H1 (cell line): ENCODE results near the gene C16orf95. TPM values are rescaled to one million over a fixed set of nuclear protein-coding genes. Genes with fewer than 3 reads are reported as not detected.

Experiments used
- CTCF ChIA-PET: fragments of 300-600 bp; sonication (Branson Sonifier 250); formaldehyde crosslinking; loops from one replicate; lab custom pipeline; 2021; ENCODE audit not compliant: partially characterized antibody; lab: Charles Lee
- POLR2A ChIA-PET: fragments of 300-600 bp; sonication (Branson Sonifier 250); formaldehyde crosslinking; loops from one replicate; lab custom pipeline; 2021; ENCODE audit warnings: inconsistent platforms; ENCODE audit not compliant: partially characterized antibody; lab: Charles Lee
- DNase-seq, 2 experiments: peaks; one replicate each; pipeline versions ENCODE4 v3.0.0 to v3.0.0-alpha.2; 2010 to 2022; ENCODE audit warnings: low spot score in 2 of 2, low read depth in 1 of 2, mixed read lengths in 1 of 2
- FAIRE-seq: peaks from 2 replicates; lab custom pipeline; 2011; peaks lifted over from hg19 to GRCh38; lab: Jason Lieb, UNC
- H2AFZ ChIP-seq: 2 replicates; pipeline ENCODE4 v1.8.1; 2012; ENCODE audit warnings: low read length, inconsistent platforms
- H2AK5ac ChIP-seq: 2 replicates; pipeline ENCODE4 v1.6.1; 2013; ENCODE audit warnings: low read depth, low read length
- H2BK120ac ChIP-seq: replicated peaks from 2 replicates; pipeline ENCODE3; 2013; ENCODE audit warnings: low read depth, low read length, inconsistent platforms
- H2BK12ac ChIP-seq: 2 replicates; pipeline ENCODE4 v1.6.1; 2013; ENCODE audit warnings: low read depth, low read length
- H2BK15ac ChIP-seq: 2 replicates; pipeline ENCODE4 v1.6.1; 2013; ENCODE audit warnings: low read length
- H2BK20ac ChIP-seq: 2 replicates; pipeline ENCODE4 v1.6.1; 2013; ENCODE audit warnings: low read length
- H2BK5ac ChIP-seq: 2 replicates; pipeline ENCODE4 v1.6.1; 2013; ENCODE audit warnings: low read depth, low read length
- H3K14ac ChIP-seq: 2 replicates; pipeline ENCODE4 v1.6.1; 2013; ENCODE audit warnings: inconsistent platforms; ENCODE audit not compliant: insufficient read length
- H3K18ac ChIP-seq: 2 replicates; pipeline ENCODE4 v1.6.1; 2013; ENCODE audit warnings: low read length; ENCODE audit errors: extremely low read depth
- H3K23ac ChIP-seq: 2 replicates; pipeline ENCODE4 v1.6.1; 2013; ENCODE audit warnings: inconsistent platforms; ENCODE audit not compliant: insufficient read length
- H3K23me2 ChIP-seq: 2 replicates; pipeline ENCODE4 v1.6.1; 2013; ENCODE audit warnings: low read depth, low read length
- H3K27ac ChIP-seq: 2 replicates; pipeline ENCODE4 v1.6.1; 2011; ENCODE audit warnings: low read depth, low read length, inconsistent platforms
- H3K27me3 ChIP-seq, 4 experiments: replicated peaks in 1 of 4; 1 replicate in 1 of 4; 2 replicates in 3 of 4; pipeline versions ENCODE4 v1.6.1 to v1.8.1; 2011 to 2013; ENCODE audit warnings: low read length in 3 of 4, mild to moderate bottlenecking in 3 of 4, inconsistent platforms in 2 of 4, mixed read lengths in 2 of 4, moderate library complexity in 1 of 4; ENCODE audit not compliant: control insufficient read depth in 3 of 4, insufficient read depth in 3 of 4; ENCODE audit errors: extremely low read depth in 1 of 4
- H3K36me3 ChIP-seq, 4 experiments: 2 replicates each; pipeline versions ENCODE4 v1.6.1 to v1.8.1; 2011 to 2013; ENCODE audit warnings: mild to moderate bottlenecking in 4 of 4, low read length in 3 of 4, moderate library complexity in 2 of 4, control low read depth in 1 of 4, inconsistent platforms in 1 of 4; ENCODE audit not compliant: insufficient read depth in 4 of 4, control insufficient read depth in 2 of 4
- H3K4ac ChIP-seq: replicated peaks from 2 replicates; pipeline ENCODE3; 2013; ENCODE audit warnings: low read length, low read depth, mixed read lengths, inconsistent platforms; ENCODE audit not compliant: insufficient read length
- H3K4me1 ChIP-seq, 4 experiments: replicated peaks in 1 of 4; 1 replicate in 1 of 4; 2 replicates in 3 of 4; pipeline versions ENCODE4 v1.6.1 to v1.8.1; 2011 to 2013; ENCODE audit warnings: low read length in 3 of 4, inconsistent platforms in 2 of 4, mixed read lengths in 1 of 4; ENCODE audit not compliant: insufficient read depth in 4 of 4, control insufficient read depth in 3 of 4
- H3K4me2 ChIP-seq, 2 experiments: 2 replicates each; pipeline versions ENCODE4 v1.6.1 to v1.8.1; 2011 to 2013; ENCODE audit warnings: low read depth in 2 of 2, low read length in 2 of 2, control low read depth in 1 of 2, inconsistent platforms in 1 of 2, mild to moderate bottlenecking in 1 of 2; ENCODE audit not compliant: insufficient read depth in 1 of 2
- H3K4me3 ChIP-seq, 4 experiments: fragments of 200-600, 300-600 bp in 1 of 4; sonication (generic), shearing (Covaris generic), sonication (Bioruptor Twin) in 1 of 4; 2 replicates each; pipeline versions ENCODE4 v1.5.1 to v1.8.1; 2011 to 2016; ENCODE audit warnings: low read length in 4 of 4, low read depth in 3 of 4, control low read depth in 2 of 4, inconsistent platforms in 2 of 4, mild to moderate bottlenecking in 2 of 4, mixed read lengths in 1 of 4, moderate library complexity in 1 of 4; ENCODE audit not compliant: insufficient read depth in 2 of 4; ENCODE audit errors: extremely low read depth in 1 of 4
- H3K56ac ChIP-seq: replicated peaks from 2 replicates; pipeline ENCODE3; 2013; ENCODE audit warnings: low read depth, mild to moderate bottlenecking, mixed read lengths, low read length, inconsistent platforms; ENCODE audit not compliant: insufficient read length
- H3K79me1 ChIP-seq: 2 replicates; pipeline ENCODE4 v1.6.1; 2013; ENCODE audit warnings: low read depth, low read length, control low read depth
- H3K79me2 ChIP-seq, 2 experiments: 2 replicates each; pipeline versions ENCODE4 v1.6.1 to v1.8.1; 2012 to 2013; ENCODE audit warnings: low read length in 2 of 2, mild to moderate bottlenecking in 2 of 2, inconsistent platforms in 1 of 2; ENCODE audit not compliant: insufficient read depth in 2 of 2, control insufficient read depth in 1 of 2
- H3K9ac ChIP-seq, 4 experiments: replicated peaks in 1 of 4; 1 replicate in 1 of 4; 2 replicates in 3 of 4; pipeline versions ENCODE4 v1.6.1 to v1.8.1; 2011 to 2013; ENCODE audit warnings: low read depth in 3 of 4, low read length in 3 of 4, control low read depth in 2 of 4, mild to moderate bottlenecking in 2 of 4, moderate library complexity in 2 of 4, inconsistent platforms in 1 of 4; ENCODE audit errors: extremely low read depth in 1 of 4
- H3K9me3 ChIP-seq, 2 experiments: 2 replicates each; pipeline versions ENCODE4 v1.6.1 to v1.8.1; 2012 to 2013; ENCODE audit warnings: mild to moderate bottlenecking in 2 of 2, moderate library complexity in 2 of 2, control low read depth in 1 of 2, inconsistent platforms in 1 of 2, low read depth in 1 of 2, low read length in 1 of 2, mixed read lengths in 1 of 2; ENCODE audit not compliant: insufficient read depth in 2 of 2
- H4K20me1 ChIP-seq, 2 experiments: replicated peaks in 1 of 2; 2 replicates each; pipeline versions ENCODE3 to v1.8.1; 2011 to 2013; ENCODE audit warnings: inconsistent platforms in 2 of 2, low read length in 2 of 2, mild to moderate bottlenecking in 1 of 2; ENCODE audit not compliant: insufficient read depth in 2 of 2, control insufficient read depth in 1 of 2
- H4K5ac ChIP-seq: 2 replicates; pipeline ENCODE4 v1.6.1; 2013; ENCODE audit warnings: low read length, low read depth, mixed read lengths, inconsistent platforms; ENCODE audit not compliant: insufficient read length
- H4K8ac ChIP-seq: 2 replicates; pipeline ENCODE4 v1.8.0; 2013; ENCODE audit warnings: mild to moderate bottlenecking, moderate library complexity, low read length, inconsistent platforms; ENCODE audit not compliant: insufficient read depth; ENCODE audit errors: extremely low read depth
- H4K91ac ChIP-seq: replicated peaks from 2 replicates; pipeline ENCODE3; 2013; ENCODE audit warnings: low read length, mixed read lengths, inconsistent platforms; ENCODE audit not compliant: insufficient read length
- BRCA1 ChIP-seq: IDR thresholded peaks from 2 replicates; pipeline ENCODE4 v1.6.1; 2012; ENCODE audit warnings: low read depth, low read length, improper control_type of control experiment
- CHD2 ChIP-seq: IDR thresholded peaks from 2 replicates; pipeline ENCODE4 v1.6.1; 2012; ENCODE audit warnings: low read length, improper control_type of control experiment
- PHF8 ChIP-seq: fragments of 200-600 bp; sonication (generic); conservative IDR thresholded peaks from 2 replicates; pipeline ENCODE4 v1.7.1; 2012; ENCODE audit warnings: low read depth, mild to moderate bottlenecking, inconsistent platforms, low read length, moderate library complexity
- POLR2A ChIP-seq, 2 experiments: IDR thresholded peaks; 1 replicate in 1 of 2; 2 replicates in 1 of 2; pipeline ENCODE4 v1.6.1; 2011; ENCODE audit warnings: low read depth in 2 of 2, low read length in 2 of 2, mild to moderate bottlenecking in 2 of 2; ENCODE audit errors: control extremely low read depth in 1 of 2
- POU5F1 ChIP-seq: IDR thresholded peaks from 2 replicates; pipeline ENCODE4 v1.6.1; 2011; ENCODE audit warnings: low read depth, mild to moderate bottlenecking, low read length, moderate library complexity
- RAD21 ChIP-seq, 2 experiments: IDR thresholded peaks in 1 of 2; conservative IDR thresholded peaks in 1 of 2; 2 replicates each; pipeline ENCODE4 v1.6.1; 2011; ENCODE audit warnings: low read depth in 2 of 2, low read length in 2 of 2, improper control_type of control experiment in 1 of 2, inconsistent platforms in 1 of 2, mild to moderate bottlenecking in 1 of 2, moderate library complexity in 1 of 2
- RFX5 ChIP-seq: IDR thresholded peaks from 2 replicates; pipeline ENCODE4 v1.6.1; 2011; ENCODE audit warnings: low read depth, low read length, improper control_type of control experiment, borderline replicate concordance
- RXRA ChIP-seq: IDR thresholded peaks from 2 replicates; pipeline ENCODE4 v1.6.1; 2011; ENCODE audit warnings: low read depth, mild to moderate bottlenecking, low read length, moderate library complexity; ENCODE audit not compliant: insufficient read depth
- SP4 ChIP-seq: IDR thresholded peaks from 2 replicates; pipeline ENCODE4 v1.6.1; 2012; ENCODE audit warnings: low read length, inconsistent platforms
- SRF ChIP-seq: IDR thresholded peaks from 2 replicates; pipeline ENCODE4 v1.6.1; 2011; ENCODE audit warnings: mild to moderate bottlenecking, low read depth, low read length, moderate library complexity
- TBP ChIP-seq: IDR thresholded peaks from 2 replicates; pipeline ENCODE4 v1.6.1; 2011; ENCODE audit warnings: low read depth, low read length, improper control_type of control experiment
- WGBS, 2 experiments: shearing (Covaris generic) in 1 of 2; methylation state at CpG; one replicate each; pipeline versions ENCODE4 v1.1.6 to v1.1.7; 2013 to 2015; ENCODE audit warnings: low lambda C conversion rate in 2 of 2, mixed read lengths in 2 of 2, inconsistent platforms in 1 of 2, low coverage in 1 of 2, missing lambda C conversion rate in 1 of 2; ENCODE audit not compliant: insufficient replicate concordance in 2 of 2, insufficient coverage in 1 of 2, insufficient read length in 1 of 2; ENCODE audit errors: extremely low coverage in 1 of 2, missing lambda C conversion rate in 1 of 2; 5-methylcytosine and 5-hydroxymethylcytosine counted together
- polyA plus RNA-seq, 7 experiments: library from polyadenylated mRNA; depleted of rRNA in 3 of 7; stranded (reverse) in 5 of 7; unstranded in 2 of 7; fragments of >200 nt in 5 of 7; fragments of 200-250 nt in 2 of 7; gene quantifications; 1 replicate in 5 of 7; 2 replicates in 1 of 7; 4 replicates in 1 of 7; pipeline versions ENCODE4 v1.2.1 to v1.2.3, GENCODE V29; 2011 to 2013; ENCODE audit warnings: missing spikeins in 2 of 7, mixed read lengths in 2 of 7
- total RNA-seq: library from RNA; stranded (reverse); fragmentation: NEBNext Ultra II Directional; extraction: Animal tissue kit (Norgen Biotek cat#: 25700); gene quantifications from 2 replicates; pipeline ENCODE4 v1.2.1, GENCODE V29; 2021

C16orf95 gene
- total and polyA plus RNA-seq, 2 of the 8 experiments (the other 6 are each of a cell fraction or from before 2014, with no cell fraction given) = 5.0 to 5.4 TPM

DNA sequence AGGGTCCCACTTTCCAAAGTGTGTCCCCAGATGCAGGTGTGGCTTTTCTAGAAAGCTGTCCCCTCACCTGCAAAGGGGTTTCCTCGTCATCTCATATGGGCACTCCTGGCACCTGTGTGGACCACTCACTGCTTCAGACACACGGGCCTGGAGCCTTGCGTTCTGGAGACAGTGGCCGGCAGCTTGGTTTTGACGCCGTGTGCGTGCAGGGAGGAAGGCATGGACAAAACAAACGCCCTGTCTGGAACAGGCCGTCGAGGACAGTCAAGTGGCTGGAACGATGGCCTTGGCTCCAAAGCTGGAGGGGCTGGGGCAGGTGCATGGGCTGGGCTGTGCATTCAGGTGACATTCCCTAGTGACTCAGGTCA, 13.0 kb upstream of the C16orf95 start:
- Histone ChIP-seq H2BK20ac (no peak overlapping the region), H2AFZ (no peak overlapping the region), H4K20me1 (peaks cover 11 to 14% of the 10 kb centered on the region in 2 experiments), H2BK12ac (no peak overlapping the region), H3K4me2 (no peak overlapping the region), H3K18ac (no peak overlapping the region), H2BK5ac (no peak overlapping the region), H3K4me3 (no peak overlapping the region), H2BK15ac (no peak overlapping the region), H3K79me2 (no peaks in the 10 kb centered on the region), H3K9me3 (no peaks in the 10 kb centered on the region), H3K56ac (no peak overlapping the region), H4K91ac (no peak overlapping the region), H4K5ac (no peak overlapping the region), H3K4ac (no peak overlapping the region), H2AK5ac (no peak overlapping the region), H3K14ac (no peak overlapping the region), H2BK120ac (no peak overlapping the region), H3K36me3 (peaks cover 0 to 13% (median 5%) of the 10 kb centered on the region in 4 experiments; a peak in 5 of 8 replicates), H3K9ac (no peak overlapping the region), H3K23me2 (no peaks in the 10 kb centered on the region), H3K4me1 (no peaks in the 10 kb centered on the region), H3K27ac (no peak overlapping the region), H3K23ac (no peak overlapping the region), H3K27me3 (no peaks in the 10 kb centered on the region), H3K79me1 (peaks cover 2% of the 10 kb centered on the region; the same call in 1 of the 2 replicates), H4K8ac (no peak overlapping the region)
- TF ChIP-seq SRF (no peak), TBP (no peak), SP4 (no peak), RXRA (no peak), RFX5 (no peak), RAD21 (IDR thresholded peaks at IDR 0.05 in 1 of 2, conservative IDR thresholded peaks at IDR 0.05 in 1 of 2; ENCODE audit: low read depth in 2 of 2, low read length in 2 of 2) (no peak), CHD2 (no peak), POLR2A (IDR thresholded peaks at IDR 0.05; ENCODE audit: control extremely low read depth in 1 of 2, low read depth in 2 of 2, low read length in 2 of 2) (no peak), BRCA1 (no peak), POU5F1 (no peak), PHF8 (no peak)
- WGBS, 2 experiments = 88% methylated on average over 11 of the region's 11 CpGs; no CpG with 5 or more reads in 1 of the 2 experiments
- CTCF ChIA-PET = interaction anchor here (2.0 kb wide), 1 partner anchor 32 kb away, joined by 6 read pairs; no protein-coding TSS in a partner anchor
- DNase-seq (no peak), FAIRE-seq (no peak)
- POLR2A ChIA-PET = no interaction called here
